AG04450 (cell line): ENCODE results near the gene TMEM263. TPM values are rescaled to one million over a fixed set of nuclear protein-coding genes. Genes with fewer than 3 reads are reported as not detected.

Experiments used
- CTCF ChIA-PET: fragments of 300-600, 350-600 bp; formaldehyde crosslinking; extraction: SDS; loops from one replicate; lab custom pipeline; 2022; ENCODE audit warnings: antibody characterized with exemption, inconsistent platforms; lab: Charles Lee
- POLR2A ChIA-PET: fragments of 350-600 bp; formaldehyde crosslinking; extraction: SDS; loops from one replicate; lab custom pipeline; 2021; ENCODE audit warnings: antibody characterized with exemption, inconsistent platforms; lab: Yijun Ruan, JAX
- DNase-seq: peaks from one replicate; pipeline ENCODE4 v3.0.0-alpha.2; 2011; ENCODE audit warnings: low read depth, low spot score
- H3K27ac ChIP-seq: one replicate; pipeline ENCODE4 v1.5.1; 2012; ENCODE audit warnings: low read depth, low read length, control low read depth
- H3K27me3 ChIP-seq: one replicate; pipeline ENCODE4 v1.6.0; 2012; ENCODE audit warnings: low read length; ENCODE audit not compliant: control insufficient read depth, insufficient read depth
- H3K4me3 ChIP-seq: 2 replicates; pipeline ENCODE4 v1.5.1; 2011; ENCODE audit warnings: mild to moderate bottlenecking, low read depth, low read length, control low read depth
- H3K9me3 ChIP-seq: 2 replicates; pipeline ENCODE4 v1.5.1; 2012; ENCODE audit warnings: low read length; ENCODE audit not compliant: control insufficient read depth, insufficient read depth
- polyA plus RNA-seq: library from polyadenylated mRNA; depleted of rRNA; stranded (reverse); fragments of >200 nt; gene quantifications from 2 replicates; pipeline ENCODE4 v1.2.3, GENCODE V29; 2011
- TF ChIP-seq, protein P1 (sequence below): IDR thresholded peaks from 2 replicates; pipeline ENCODE4 v1.5.1; 2011; ENCODE audit warnings: low read depth, low read length, control low read depth, inconsistent platforms

The TMEM263 gene
- polyA plus RNA-seq, 1 experiment = 118 TPM

DNA sequence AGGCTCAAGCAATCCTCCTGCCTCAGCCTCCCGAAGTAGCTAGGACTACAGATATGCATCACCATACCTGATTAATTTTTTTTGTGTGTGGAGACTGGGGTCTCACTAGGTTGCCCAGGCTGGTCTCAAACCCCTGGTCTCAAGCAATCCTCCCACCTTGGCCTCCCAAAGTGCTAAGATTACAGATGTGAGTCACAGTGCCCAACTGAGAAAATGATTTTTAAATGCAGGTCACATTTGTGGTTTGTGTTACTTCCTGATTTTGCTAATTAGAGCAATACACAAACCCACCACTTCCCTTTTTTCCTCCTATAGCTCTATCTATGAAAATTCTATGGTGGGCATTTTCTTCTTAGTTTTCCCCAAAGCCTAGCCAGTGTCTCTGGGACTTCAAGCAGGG lies 45.5 kb upstream of the TMEM263 start:
- TF ChIP-seq, protein P1, sequence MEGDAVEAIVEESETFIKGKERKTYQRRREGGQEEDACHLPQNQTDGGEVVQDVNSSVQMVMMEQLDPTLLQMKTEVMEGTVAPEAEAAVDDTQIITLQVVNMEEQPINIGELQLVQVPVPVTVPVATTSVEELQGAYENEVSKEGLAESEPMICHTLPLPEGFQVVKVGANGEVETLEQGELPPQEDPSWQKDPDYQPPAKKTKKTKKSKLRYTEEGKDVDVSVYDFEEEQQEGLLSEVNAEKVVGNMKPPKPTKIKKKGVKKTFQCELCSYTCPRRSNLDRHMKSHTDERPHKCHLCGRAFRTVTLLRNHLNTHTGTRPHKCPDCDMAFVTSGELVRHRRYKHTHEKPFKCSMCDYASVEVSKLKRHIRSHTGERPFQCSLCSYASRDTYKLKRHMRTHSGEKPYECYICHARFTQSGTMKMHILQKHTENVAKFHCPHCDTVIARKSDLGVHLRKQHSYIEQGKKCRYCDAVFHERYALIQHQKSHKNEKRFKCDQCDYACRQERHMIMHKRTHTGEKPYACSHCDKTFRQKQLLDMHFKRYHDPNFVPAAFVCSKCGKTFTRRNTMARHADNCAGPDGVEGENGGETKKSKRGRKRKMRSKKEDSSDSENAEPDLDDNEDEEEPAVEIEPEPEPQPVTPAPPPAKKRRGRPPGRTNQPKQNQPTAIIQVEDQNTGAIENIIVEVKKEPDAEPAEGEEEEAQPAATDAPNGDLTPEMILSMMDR = no peak
- no peaks in the 10 kb centered on the region for H3K27me3 ChIP-seq
- ChIA-PET POLR2A (no interaction called here), CTCF (interaction anchor here (2.8 kb wide), 1 partner anchor 10 kb away, joined by 11 read pairs; no protein-coding TSS in a partner anchor)
- no peak overlapping the region for H3K27ac ChIP-seq
- no peak for DNase-seq
- no peaks in the 10 kb centered on the region for H3K9me3 ChIP-seq
- no peak overlapping the region for H3K4me3 ChIP-seq

DNA sequence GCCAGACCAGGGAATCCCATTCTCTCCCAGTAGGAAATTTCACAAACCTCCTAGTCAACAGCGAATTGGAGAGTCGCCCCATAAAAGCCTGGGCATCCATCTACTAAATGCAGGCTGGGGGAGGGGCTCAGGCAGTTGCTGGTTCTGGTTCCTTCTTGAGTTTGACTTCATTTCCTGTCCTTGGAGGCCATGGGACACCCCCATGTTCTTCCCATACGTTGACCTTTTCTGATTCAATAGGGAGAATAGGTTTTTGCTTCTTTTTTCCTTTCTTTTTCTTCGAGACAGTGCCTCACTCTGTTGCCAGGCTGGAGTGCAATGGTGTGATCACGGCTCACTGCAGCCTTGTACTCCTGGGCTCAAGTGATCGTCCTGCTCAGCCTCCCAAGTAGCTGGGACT lies 44.1 kb upstream of the TMEM263 start:
- H3K4me3 ChIP-seq = no peak overlapping the region
- H3K27me3 ChIP-seq = no peaks in the 10 kb centered on the region
- CTCF ChIA-PET = interaction anchor here (0.6 to 2.8 kb wide), 3 partner anchors 8 to 526 kb away, joined by 3 to 11 read pairs (median 3); no protein-coding TSS in a partner anchor
- no peak overlapping the region for H3K27ac ChIP-seq
- TF ChIP-seq, protein P1 = no peak
- POLR2A ChIA-PET = no interaction called here
- H3K9me3 ChIP-seq = no peaks in the 10 kb centered on the region
- no peak for DNase-seq

DNA sequence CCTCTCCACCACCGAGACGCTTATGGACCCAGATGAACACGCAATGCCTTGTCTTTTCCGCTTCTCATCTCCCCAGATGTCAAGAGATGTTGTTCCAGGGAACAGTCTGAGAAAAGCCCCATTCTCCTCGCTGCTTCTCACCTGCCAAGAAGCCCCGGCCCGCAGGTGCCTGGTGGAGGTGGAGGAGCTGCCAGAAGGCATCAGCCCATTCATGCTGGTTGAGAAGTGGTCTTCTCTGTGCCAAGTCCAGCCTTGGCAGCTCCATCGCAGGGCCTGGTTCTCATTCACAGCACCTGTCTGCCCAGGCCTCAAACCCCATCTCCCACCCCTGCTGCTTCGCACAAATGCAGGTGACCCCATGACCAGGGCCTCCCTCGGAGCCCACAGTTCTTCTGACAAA lies 42.3 kb upstream of the TMEM263 start:
- Histone ChIP-seq H3K4me3 (no peak overlapping the region), H3K27ac (no peak overlapping the region), H3K9me3 (no peaks in the 10 kb centered on the region), H3K27me3 (no peaks in the 10 kb centered on the region)
- POLR2A ChIA-PET = no interaction called here
- TF ChIP-seq, protein P1 = no peak
- CTCF ChIA-PET = interaction anchor here (0.6 kb wide), 1 partner anchor 279 kb away, joined by 3 read pairs; no protein-coding TSS in a partner anchor
- DNase-seq = no peak

GRCh38 chr12:106914796-106915634 lies 40.7 kb upstream of the TMEM263 start:
- Histone ChIP-seq H3K27ac (no peak overlapping the region), H3K27me3 (no peaks in the 10 kb centered on the region), H3K9me3 (no peaks in the 10 kb centered on the region), H3K4me3 (no peak overlapping the region)
- CTCF ChIA-PET = no interaction called here
- TF ChIP-seq, protein P1 = no peak
- POLR2A ChIA-PET = no interaction called here
- DNase-seq = no peak

DNA sequence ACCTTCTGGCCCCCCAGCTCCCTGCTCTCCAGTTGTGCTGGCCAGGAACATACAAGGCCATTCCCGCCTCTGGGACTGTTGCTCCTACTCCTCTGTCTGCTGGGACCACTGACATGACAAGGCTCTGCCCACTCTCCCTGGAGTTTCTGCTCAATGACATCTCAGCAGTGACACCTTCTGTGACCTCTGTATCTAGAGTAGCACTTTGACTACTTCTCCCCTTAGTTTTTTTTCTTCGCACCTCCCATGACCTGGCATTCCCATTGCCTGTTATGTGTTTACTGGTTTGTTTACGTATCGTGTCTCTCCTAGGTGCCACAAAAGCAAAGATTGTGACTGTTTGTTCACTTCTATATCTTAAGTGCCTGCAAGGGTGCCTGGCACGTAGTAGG lies 40.1 kb upstream of the TMEM263 start:
- H3K27me3 ChIP-seq = no peaks in the 10 kb centered on the region
- H3K9me3 ChIP-seq = no peaks in the 10 kb centered on the region
- CTCF ChIA-PET = no interaction called here
- no peak overlapping the region for H3K27ac ChIP-seq
- DNase-seq = no peak
- POLR2A ChIA-PET = no interaction called here
- TF ChIP-seq, protein P1 = no peak
- no peak overlapping the region for H3K4me3 ChIP-seq
